Smooth muscle cell (in vitro differentiated cells): ENCODE data around the gene CLEC3A. TPM values are rescaled to one million over a fixed set of nuclear protein-coding genes. Genes with fewer than 3 reads are reported as not detected.

ENCODE experiments used
- DNase-seq: peaks from one replicate; lab custom pipeline; 2025; ENCODE audit not compliant: unreplicated experiment; lab: John Stamatoyannopoulos, UW
- H2AFZ ChIP-seq: fragments of 200-600 bp; sonication (generic); 2 replicates; pipeline ENCODE4 v1.6.0; 2016; ENCODE audit warnings: antibody characterized with exemption, low read depth, mild to moderate bottlenecking
- H3F3A ChIP-seq: fragments of 200-600 bp; sonication (generic); 2 replicates; pipeline ENCODE4 v1.6.0; 2017; ENCODE audit warnings: antibody characterized with exemption, low read depth
- H3K27ac ChIP-seq: fragments of 200-600 bp; sonication (generic); 2 replicates; pipeline ENCODE4 v1.5.1; 2016; ENCODE audit warnings: low read depth, mild to moderate bottlenecking
- H3K27me3 ChIP-seq: fragments of 200-600 bp; sonication (generic); 2 replicates; pipeline ENCODE4 v1.6.1; 2016; ENCODE audit warnings: low read depth, mild to moderate bottlenecking
- H3K36me3 ChIP-seq: fragments of 200-600 bp; sonication (generic); 2 replicates; pipeline ENCODE4 v1.5.1; 2016; ENCODE audit warnings: low read depth
- H3K4me1 ChIP-seq: fragments of 200-600 bp; sonication (generic); 2 replicates; pipeline ENCODE4 v1.5.1; 2016; ENCODE audit warnings: low read depth
- H3K4me2 ChIP-seq: fragments of 200-600 bp; sonication (generic); 2 replicates; pipeline ENCODE4 v1.6.0; 2016; ENCODE audit warnings: mild to moderate bottlenecking
- H3K4me3 ChIP-seq: fragments of 200-600 bp; sonication (generic); 2 replicates; pipeline ENCODE4 v1.5.1; 2016; ENCODE audit warnings: mild to moderate bottlenecking
- H3K79me2 ChIP-seq: fragments of 200-600 bp; sonication (generic); 2 replicates; pipeline ENCODE4 v1.6.0; 2016; ENCODE audit warnings: low read depth, mild to moderate bottlenecking
- H3K9ac ChIP-seq: fragments of 200-600 bp; sonication (generic); 2 replicates; pipeline ENCODE4 v1.6.0; 2016; ENCODE audit warnings: low read depth
- H3K9me3 ChIP-seq: fragments of 200-600 bp; sonication (generic); replicated peaks from 2 replicates; pipeline ENCODE4 v1.5.1; 2016; ENCODE audit warnings: low read depth
- H4K20me1 ChIP-seq: fragments of 200-600 bp; sonication (generic); 2 replicates; pipeline ENCODE4 v1.6.0; 2016; ENCODE audit warnings: low read depth
- WGBS: methylation state at CpG from one replicate; pipeline ENCODE4 v1.1.7; 2016; ENCODE audit warnings: low lambda C conversion rate; 5-methylcytosine and 5-hydroxymethylcytosine counted together
- polyA plus RNA-seq: library from polyadenylated mRNA; unstranded; fragments of >200 nt; fragmentation: Nextera tagmentation; extraction: Ambion mirVana; gene quantifications from 2 replicates; pipeline ENCODE4 v1.2.1, GENCODE V29; 2016
- total RNA-seq: library from RNA; depleted of rRNA; stranded (reverse); fragments of >200 nt; gene quantifications from 2 replicates; pipeline ENCODE4 v1.2.3, GENCODE V29; 2014
- TF ChIP-seq, protein P1 (sequence below): fragments of 200-600 bp; sonication (generic); IDR thresholded peaks from 2 replicates; pipeline ENCODE4 v1.5.1; 2017; ENCODE audit warnings: borderline replicate concordance, mild to moderate bottlenecking, antibody characterized with exemption; ENCODE audit not compliant: insufficient read depth, poor library complexity, severe bottlenecking

Gene CLEC3A
- total and polyA plus RNA-seq, 2 experiments from 2014 or later = 1.2 to 3.0 TPM

- Histone ChIP-seq H3K79me2 (no peaks in the 10 kb centered on the region), H3K27me3 (peaks cover 79% of the 10 kb centered on the region), H2AFZ (no peak overlapping the region), H3K4me3 (no peak overlapping the region), H3K36me3 (no peaks in the 10 kb centered on the region), H3K4me1 (no peaks in the 10 kb centered on the region), H3K27ac (no peak overlapping the region), H3K9ac (no peak overlapping the region), H3K4me2 (no peak overlapping the region), H3F3A (no peaks in the 10 kb centered on the region), H4K20me1 (no peaks in the 10 kb centered on the region), H3K9me3 (no peaks in the 10 kb centered on the region)
- DNase-seq = no peak
- WGBS = 75% methylated on average over 3 of the region's 3 CpGs
- TF ChIP-seq, protein P1, sequence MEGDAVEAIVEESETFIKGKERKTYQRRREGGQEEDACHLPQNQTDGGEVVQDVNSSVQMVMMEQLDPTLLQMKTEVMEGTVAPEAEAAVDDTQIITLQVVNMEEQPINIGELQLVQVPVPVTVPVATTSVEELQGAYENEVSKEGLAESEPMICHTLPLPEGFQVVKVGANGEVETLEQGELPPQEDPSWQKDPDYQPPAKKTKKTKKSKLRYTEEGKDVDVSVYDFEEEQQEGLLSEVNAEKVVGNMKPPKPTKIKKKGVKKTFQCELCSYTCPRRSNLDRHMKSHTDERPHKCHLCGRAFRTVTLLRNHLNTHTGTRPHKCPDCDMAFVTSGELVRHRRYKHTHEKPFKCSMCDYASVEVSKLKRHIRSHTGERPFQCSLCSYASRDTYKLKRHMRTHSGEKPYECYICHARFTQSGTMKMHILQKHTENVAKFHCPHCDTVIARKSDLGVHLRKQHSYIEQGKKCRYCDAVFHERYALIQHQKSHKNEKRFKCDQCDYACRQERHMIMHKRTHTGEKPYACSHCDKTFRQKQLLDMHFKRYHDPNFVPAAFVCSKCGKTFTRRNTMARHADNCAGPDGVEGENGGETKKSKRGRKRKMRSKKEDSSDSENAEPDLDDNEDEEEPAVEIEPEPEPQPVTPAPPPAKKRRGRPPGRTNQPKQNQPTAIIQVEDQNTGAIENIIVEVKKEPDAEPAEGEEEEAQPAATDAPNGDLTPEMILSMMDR = no peak
Observed at GRCh38 chr16:78075800-78076199, 53.5 kb downstream of the CLEC3A start.

GRCh38 chr16:78081341-78081740, 59.0 kb downstream of the CLEC3A start:
- Histone ChIP-seq H3K9ac (no peak overlapping the region), H3K4me2 (no peak overlapping the region), H3K4me3 (no peak overlapping the region), H3K36me3 (no peaks in the 10 kb centered on the region), H3K27me3 (peaks cover 33% of the 10 kb centered on the region), H3K27ac (no peak overlapping the region), H2AFZ (no peak overlapping the region), H3K4me1 (peaks cover 8% of the 10 kb centered on the region), H3F3A (no peaks in the 10 kb centered on the region), H3K9me3 (no peaks in the 10 kb centered on the region), H4K20me1 (no peaks in the 10 kb centered on the region), H3K79me2 (no peaks in the 10 kb centered on the region)
- no peak for DNase-seq
- 78% methylated on average over 4 of the region's 4 CpGs for WGBS
- TF ChIP-seq, protein P1 = no peak

Other genes with a start within 250 kb of the CLEC3A start
- gene VAT1L, start 234.0 kb upstream of the CLEC3A start, total RNA-seq = 4.8 and 5.4 TPM in 2 replicates
- gene VAT1L, start 234.0 kb upstream of the CLEC3A start, polyA plus RNA-seq = 2.5 and 4.0 TPM in 2 replicates
- 14.0 and 18.1 TPM in 2 replicates for gene WWOX, start 77.1 kb downstream of the CLEC3A start, total RNA-seq
- 6.0 and 7.5 TPM in 2 replicates for gene WWOX, start 77.1 kb downstream of the CLEC3A start, polyA plus RNA-seq